DND-41 (cell line): ENCODE data around the gene RAD18.

ENCODE experiments used
- EZH2 ChIP-seq: IDR thresholded peaks from 3 replicates; pipeline ENCODE4 v1.6.1; 2012; ENCODE audit warnings: borderline replicate concordance, low read depth, mild to moderate bottlenecking, moderate library complexity, low read length, inconsistent platforms; ENCODE audit not compliant: severe bottlenecking
- TF ChIP-seq, protein P1 (sequence below): IDR thresholded peaks from 2 replicates; pipeline ENCODE4 v1.5.1; 2012; ENCODE audit warnings: borderline replicate concordance, low read length, moderate library complexity, mild to moderate bottlenecking; ENCODE audit not compliant: poor library complexity, severe bottlenecking; ENCODE audit errors: extremely low read depth

DNA sequence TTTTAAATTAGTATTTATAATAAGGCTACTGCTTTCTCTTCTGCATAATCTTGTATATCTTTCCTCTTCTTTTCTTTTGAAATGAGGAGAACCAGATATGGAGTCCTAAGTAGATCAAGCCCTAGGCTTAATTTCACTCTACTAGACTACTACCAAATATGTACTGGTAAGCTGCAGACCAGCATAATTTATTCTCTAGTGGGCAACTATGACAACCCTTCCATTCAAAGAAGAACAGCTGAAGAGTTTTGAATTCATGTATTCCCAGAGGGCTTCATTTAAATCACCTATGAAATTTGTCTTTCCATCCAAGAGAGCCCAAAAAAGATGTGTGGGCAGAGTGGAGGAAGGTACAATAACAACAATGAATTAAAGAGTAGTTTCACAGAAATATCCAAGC is 10.0 kb downstream of the RAD18 start:
- TF ChIP-seq, protein P1, sequence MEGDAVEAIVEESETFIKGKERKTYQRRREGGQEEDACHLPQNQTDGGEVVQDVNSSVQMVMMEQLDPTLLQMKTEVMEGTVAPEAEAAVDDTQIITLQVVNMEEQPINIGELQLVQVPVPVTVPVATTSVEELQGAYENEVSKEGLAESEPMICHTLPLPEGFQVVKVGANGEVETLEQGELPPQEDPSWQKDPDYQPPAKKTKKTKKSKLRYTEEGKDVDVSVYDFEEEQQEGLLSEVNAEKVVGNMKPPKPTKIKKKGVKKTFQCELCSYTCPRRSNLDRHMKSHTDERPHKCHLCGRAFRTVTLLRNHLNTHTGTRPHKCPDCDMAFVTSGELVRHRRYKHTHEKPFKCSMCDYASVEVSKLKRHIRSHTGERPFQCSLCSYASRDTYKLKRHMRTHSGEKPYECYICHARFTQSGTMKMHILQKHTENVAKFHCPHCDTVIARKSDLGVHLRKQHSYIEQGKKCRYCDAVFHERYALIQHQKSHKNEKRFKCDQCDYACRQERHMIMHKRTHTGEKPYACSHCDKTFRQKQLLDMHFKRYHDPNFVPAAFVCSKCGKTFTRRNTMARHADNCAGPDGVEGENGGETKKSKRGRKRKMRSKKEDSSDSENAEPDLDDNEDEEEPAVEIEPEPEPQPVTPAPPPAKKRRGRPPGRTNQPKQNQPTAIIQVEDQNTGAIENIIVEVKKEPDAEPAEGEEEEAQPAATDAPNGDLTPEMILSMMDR, result no peak
- TF ChIP-seq EZH2, result no peak
